ENCODE results near the gene CCDC175.

CCDC175 gene

DNA sequence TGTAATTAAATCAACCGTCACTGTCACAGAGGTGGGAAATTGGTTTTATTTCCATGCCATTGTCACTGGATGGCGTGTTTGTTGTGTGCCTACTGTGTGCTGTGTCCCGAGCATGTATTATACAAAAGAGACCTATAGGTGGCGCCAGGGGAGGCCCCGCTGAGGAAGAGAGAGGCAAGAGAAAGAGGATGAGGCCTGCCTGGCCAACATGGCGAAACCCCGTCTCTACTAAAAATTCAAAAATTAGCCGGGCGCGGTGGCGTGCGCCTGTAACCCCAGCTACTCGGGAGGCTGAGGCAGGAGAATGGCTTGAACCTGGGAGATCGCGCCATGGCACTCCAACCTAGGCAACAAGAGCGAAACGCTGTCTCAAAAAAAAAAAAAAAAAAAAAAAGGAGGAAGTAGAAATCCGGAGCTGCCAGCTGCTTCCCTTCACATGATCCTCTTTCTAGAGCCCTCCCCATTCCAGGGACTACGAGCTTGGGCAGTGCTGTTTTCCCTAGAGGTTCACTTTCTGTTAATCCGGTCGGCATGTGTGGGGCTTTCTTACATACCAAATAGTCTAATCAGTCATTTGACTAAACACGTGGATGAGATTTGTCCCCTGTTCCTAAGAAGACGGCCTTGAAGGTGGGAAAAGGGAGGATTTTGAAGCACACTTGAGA, 6.4 kb upstream of the CCDC175 start:
- no peaks in the 10 kb centered on the region for H3K36me3 ChIP-seq (ENCODE audit: insufficient read depth, low read depth, low read length)
- H3K27ac ChIP-seq (ENCODE audit: low read length): no peak overlapping the region
- no peaks in the 10 kb centered on the region for H3K9me3 ChIP-seq (ENCODE audit: insufficient read depth, low read depth, low read length)
- H3K4me1 ChIP-seq (ENCODE audit: insufficient read depth, low read length): no peaks in the 10 kb centered on the region
- H3K4me3 ChIP-seq (ENCODE audit: low read length): no peak overlapping the region
- H3K9ac ChIP-seq (ENCODE audit: low read depth, low read length): no peak overlapping the region
- H3K27me3 ChIP-seq (ENCODE audit: insufficient read depth, low read length): no peaks in the 10 kb centered on the region

- no peak overlapping the region for H3K4me3 ChIP-seq (ENCODE audit: low read length)
- no peaks in the 10 kb centered on the region for H3K9me3 ChIP-seq (ENCODE audit: insufficient read depth, low read depth, low read length)
Measured at GRCh38 chr14:59582161-59582560, 5.5 kb upstream of the CCDC175 start.

DNA sequence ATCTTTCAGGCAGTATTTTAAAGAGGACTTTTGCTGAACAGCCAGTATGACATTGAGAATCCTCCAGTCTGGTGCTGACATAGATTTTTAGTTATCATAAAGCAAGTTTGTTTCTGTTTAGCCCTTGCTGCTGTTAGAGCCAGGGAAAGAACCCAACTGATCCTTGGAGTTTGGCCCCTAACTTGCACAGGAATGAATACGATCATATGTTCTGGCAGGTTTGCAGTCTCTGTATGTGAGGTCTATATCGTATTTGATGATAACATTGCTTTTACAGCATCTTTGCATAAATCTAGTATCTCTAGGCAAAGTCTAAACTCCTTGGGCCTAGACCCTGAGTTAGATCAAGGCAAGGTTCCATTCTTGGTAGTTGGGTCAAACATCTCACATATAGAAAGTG, 4.3 kb upstream of the CCDC175 start:
- Histone ChIP-seq H3K27me3 (ENCODE audit: insufficient read depth, low read length) (0 out of 2 replicates have a peak, but pooled peaks cover 3% of the 10 kb centered on the region), H3K9me3 (ENCODE audit: insufficient read depth, low read depth, low read length) (no peaks in the 10 kb centered on the region), H3K27ac (ENCODE audit: low read length) (no peak overlapping the region), H3K36me3 (ENCODE audit: insufficient read depth, low read depth, low read length) (no peaks in the 10 kb centered on the region), H3K4me3 (ENCODE audit: low read length) (no peak overlapping the region), H3K9ac (ENCODE audit: low read depth, low read length) (no peak overlapping the region), H3K4me1 (ENCODE audit: insufficient read depth, low read length) (no peaks in the 10 kb centered on the region)

More at GRCh38 chr14:59582161-59582560, 5.5 kb upstream of the CCDC175 start:
- Histone ChIP-seq H3K27me3 (ENCODE audit: insufficient read depth, low read length) (no peaks in the 10 kb centered on the region), H3K4me1 (ENCODE audit: insufficient read depth, low read length) (no peaks in the 10 kb centered on the region), H3K27ac (ENCODE audit: low read length) (no peak overlapping the region), H3K9ac (ENCODE audit: low read depth, low read length) (no peak overlapping the region), H3K36me3 (ENCODE audit: insufficient read depth, low read depth, low read length) (no peaks in the 10 kb centered on the region)

GRCh38 chr14:59570122-59570521, 6.5 kb downstream of the CCDC175 start:
- H3K36me3 ChIP-seq (ENCODE audit: insufficient read depth, low read depth, low read length): no peaks in the 10 kb centered on the region
- H3K27me3 ChIP-seq (ENCODE audit: insufficient read depth, low read length): no peaks in the 10 kb centered on the region
- no peaks in the 10 kb centered on the region for H3K9me3 ChIP-seq (ENCODE audit: insufficient read depth, low read depth, low read length)
- H3K4me1 ChIP-seq (ENCODE audit: insufficient read depth, low read length): peaks cover 14% of the 10 kb centered on the region; the same call in 1 of the 2 replicates
- H3K27ac ChIP-seq (ENCODE audit: low read length): no peak overlapping the region
- no peak overlapping the region for H3K9ac ChIP-seq (ENCODE audit: low read depth, low read length)
- no peak overlapping the region for H3K4me3 ChIP-seq (ENCODE audit: low read length)

DNA sequence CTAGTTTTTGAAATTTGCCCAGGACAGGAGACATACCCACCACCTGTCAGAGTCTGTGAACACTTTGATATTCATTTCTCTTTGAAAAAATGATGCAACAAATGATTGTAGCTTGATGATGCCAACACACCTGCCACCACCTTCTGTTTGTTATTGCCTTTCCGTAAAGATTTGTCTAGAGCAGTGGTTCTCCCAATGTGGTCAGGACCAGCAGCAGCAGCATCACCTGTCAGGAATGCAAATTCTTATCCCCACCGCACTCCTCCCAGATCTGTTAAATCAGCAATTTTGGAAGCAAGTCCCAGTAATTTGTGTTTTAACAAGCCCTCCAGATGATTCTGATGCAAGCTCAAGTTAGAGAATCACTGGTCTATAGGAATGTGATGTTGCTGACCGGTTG, 9.9 kb downstream of the CCDC175 start:
- Histone ChIP-seq H3K4me1 (ENCODE audit: insufficient read depth, low read length) (peaks cover 22% of the 10 kb centered on the region; the same call in 1 of the 2 replicates), H3K9me3 (ENCODE audit: insufficient read depth, low read depth, low read length) (no peaks in the 10 kb centered on the region), H3K27ac (ENCODE audit: low read length) (no peak overlapping the region), H3K4me3 (ENCODE audit: low read length) (no peak overlapping the region), H3K9ac (ENCODE audit: low read depth, low read length) (no peak overlapping the region), H3K36me3 (ENCODE audit: insufficient read depth, low read depth, low read length) (no peaks in the 10 kb centered on the region), H3K27me3 (ENCODE audit: insufficient read depth, low read length) (no peaks in the 10 kb centered on the region)

GRCh38 chr14:59566296-59566695, 10.3 kb downstream of the CCDC175 start:
- Histone ChIP-seq H3K27me3 (ENCODE audit: insufficient read depth, low read length) (no peaks in the 10 kb centered on the region), H3K4me1 (ENCODE audit: insufficient read depth, low read length) (peaks cover 22% of the 10 kb centered on the region; the same call in 1 of the 2 replicates), H3K27ac (ENCODE audit: low read length) (no peak overlapping the region), H3K36me3 (ENCODE audit: insufficient read depth, low read depth, low read length) (no peaks in the 10 kb centered on the region), H3K4me3 (ENCODE audit: low read length) (no peak overlapping the region), H3K9me3 (ENCODE audit: insufficient read depth, low read depth, low read length) (no peaks in the 10 kb centered on the region), H3K9ac (ENCODE audit: low read depth, low read length) (no peak overlapping the region)

DNA sequence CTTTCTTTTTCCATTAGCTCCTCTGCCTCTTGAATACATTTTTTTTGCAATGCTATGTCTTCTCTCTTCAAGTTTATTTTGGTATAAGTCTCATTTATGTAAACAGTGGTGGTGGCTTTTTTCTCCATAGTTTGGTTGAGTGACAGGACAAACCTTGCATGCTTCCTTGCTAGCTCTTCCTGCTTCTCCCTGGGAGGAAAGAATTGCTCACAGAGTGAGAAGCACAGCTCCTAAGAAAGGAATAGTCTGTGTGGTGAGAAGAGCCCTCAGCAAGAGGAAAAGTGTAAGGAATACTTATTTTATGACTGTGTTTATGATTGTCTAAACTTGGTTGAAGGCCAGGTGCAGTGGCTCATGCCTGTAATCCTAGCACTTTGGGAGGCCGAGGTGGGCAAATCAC, 11.5 kb downstream of the CCDC175 start:
- H3K36me3 ChIP-seq (ENCODE audit: insufficient read depth, low read depth, low read length): no peaks in the 10 kb centered on the region
- no peaks in the 10 kb centered on the region for H3K27me3 ChIP-seq (ENCODE audit: insufficient read depth, low read length)
- no peak overlapping the region for H3K9ac ChIP-seq (ENCODE audit: low read depth, low read length)
- H3K4me3 ChIP-seq (ENCODE audit: low read length): no peak overlapping the region
- H3K4me1 ChIP-seq (ENCODE audit: insufficient read depth, low read length): peaks cover 22% of the 10 kb centered on the region; the same call in 1 of the 2 replicates
- no peaks in the 10 kb centered on the region for H3K9me3 ChIP-seq (ENCODE audit: insufficient read depth, low read depth, low read length)
- no peak overlapping the region for H3K27ac ChIP-seq (ENCODE audit: low read length)

DNA sequence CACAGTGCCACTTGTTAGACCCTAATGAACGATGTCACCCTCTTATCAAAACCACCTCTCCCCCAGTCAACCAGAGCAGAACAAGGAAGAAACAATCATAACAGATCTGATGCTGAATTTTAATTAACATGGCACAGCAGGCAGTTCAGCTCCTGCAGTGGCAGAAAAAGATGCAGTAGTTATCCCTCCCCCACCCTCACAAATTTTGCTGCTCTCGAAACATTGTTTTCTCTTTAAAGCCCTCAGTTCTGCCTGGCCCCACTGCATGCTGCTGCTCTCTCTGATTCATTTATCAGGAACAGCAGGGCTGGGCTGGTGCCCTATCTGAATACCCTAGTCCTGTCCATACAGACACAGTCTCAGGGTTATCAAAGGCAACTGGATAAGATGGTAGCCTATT, 12.2 kb downstream of the CCDC175 start:
- H3K4me3 ChIP-seq (ENCODE audit: low read length): no peak overlapping the region
- H3K27me3 ChIP-seq (ENCODE audit: insufficient read depth, low read length): no peaks in the 10 kb centered on the region
- peaks cover 22% of the 10 kb centered on the region; the same call in 1 of the 2 replicates for H3K4me1 ChIP-seq (ENCODE audit: insufficient read depth, low read length)
- no peaks in the 10 kb centered on the region for H3K9me3 ChIP-seq (ENCODE audit: insufficient read depth, low read depth, low read length)
- H3K9ac ChIP-seq (ENCODE audit: low read depth, low read length): no peak overlapping the region
- no peaks in the 10 kb centered on the region for H3K36me3 ChIP-seq (ENCODE audit: insufficient read depth, low read depth, low read length)
- H3K27ac ChIP-seq (ENCODE audit: low read length): no peak overlapping the region

DNA sequence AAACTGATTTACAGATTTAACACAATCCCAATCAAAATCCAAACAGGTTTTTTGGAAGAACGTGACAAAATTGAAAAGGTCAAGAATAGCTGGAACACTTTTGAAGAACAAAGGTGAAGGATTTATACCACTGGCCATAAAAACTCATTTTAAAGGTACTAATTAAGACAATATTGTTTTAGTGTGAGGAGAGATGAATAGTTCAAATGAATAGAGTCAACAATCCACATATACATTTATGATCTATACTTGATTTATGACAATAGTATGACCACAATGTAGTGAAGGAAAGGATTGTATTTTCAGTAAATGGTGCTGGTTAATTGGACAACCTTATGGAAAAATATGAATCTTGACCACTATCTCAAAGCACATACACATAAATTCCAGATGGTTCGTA, 29.3 kb downstream of the CCDC175 start:
- peaks cover 16% of the 10 kb centered on the region; the same call in 1 of the 2 replicates for H3K9me3 ChIP-seq (ENCODE audit: insufficient read depth, low read depth, low read length)
- no peaks in the 10 kb centered on the region for H3K4me1 ChIP-seq (ENCODE audit: insufficient read depth, low read length)
- no peak overlapping the region for H3K27ac ChIP-seq (ENCODE audit: low read length)
- H3K27me3 ChIP-seq (ENCODE audit: insufficient read depth, low read length): no peaks in the 10 kb centered on the region
- H3K4me3 ChIP-seq (ENCODE audit: low read length): no peak overlapping the region
- no peak overlapping the region for H3K9ac ChIP-seq (ENCODE audit: low read depth, low read length)
- no peaks in the 10 kb centered on the region for H3K36me3 ChIP-seq (ENCODE audit: insufficient read depth, low read depth, low read length)

DNA sequence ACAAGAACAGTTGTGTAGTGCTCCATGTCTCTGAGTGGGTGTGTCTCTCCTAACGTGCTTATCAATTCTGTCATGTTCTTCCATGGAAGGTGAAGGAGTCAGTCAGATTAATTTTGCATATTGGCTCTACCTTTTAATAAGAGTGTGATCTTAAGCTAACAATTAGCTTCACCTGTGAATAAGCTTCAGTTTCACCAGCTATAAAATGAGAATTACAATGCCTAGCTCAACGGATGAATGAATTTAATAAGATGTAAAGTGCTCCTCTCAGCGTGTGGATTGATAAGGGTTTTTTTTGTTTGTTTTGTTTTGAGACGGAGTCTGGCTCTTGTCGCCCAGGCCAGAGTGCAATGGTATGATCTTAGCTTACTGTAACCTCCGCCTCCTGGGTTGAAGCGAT, 32.7 kb downstream of the CCDC175 start:
- no peaks in the 10 kb centered on the region for H3K4me1 ChIP-seq (ENCODE audit: insufficient read depth, low read length)
- no peak overlapping the region for H3K4me3 ChIP-seq (ENCODE audit: low read length)
- no peak overlapping the region for H3K27ac ChIP-seq (ENCODE audit: low read length)
- no peaks in the 10 kb centered on the region for H3K27me3 ChIP-seq (ENCODE audit: insufficient read depth, low read length)
- H3K9me3 ChIP-seq (ENCODE audit: insufficient read depth, low read depth, low read length): no peaks in the 10 kb centered on the region
- H3K9ac ChIP-seq (ENCODE audit: low read depth, low read length): no peak overlapping the region
- no peaks in the 10 kb centered on the region for H3K36me3 ChIP-seq (ENCODE audit: insufficient read depth, low read depth, low read length)

GRCh38 chr14:59541731-59542130, 34.9 kb downstream of the CCDC175 start:
- Histone ChIP-seq H3K36me3 (ENCODE audit: insufficient read depth, low read depth, low read length) (no peaks in the 10 kb centered on the region), H3K27me3 (ENCODE audit: insufficient read depth, low read length) (no peaks in the 10 kb centered on the region), H3K4me1 (ENCODE audit: insufficient read depth, low read length) (no peaks in the 10 kb centered on the region), H3K4me3 (ENCODE audit: low read length) (no peak overlapping the region), H3K9ac (ENCODE audit: low read depth, low read length) (no peak overlapping the region), H3K9me3 (ENCODE audit: insufficient read depth, low read depth, low read length) (no peaks in the 10 kb centered on the region), H3K27ac (ENCODE audit: low read length) (no peak overlapping the region)

- Histone ChIP-seq H3K4me1 (ENCODE audit: insufficient read depth, low read length) (no peaks in the 10 kb centered on the region), H3K36me3 (ENCODE audit: insufficient read depth, low read depth, low read length) (no peaks in the 10 kb centered on the region), H3K9ac (ENCODE audit: low read depth, low read length) (no peak overlapping the region), H3K27me3 (ENCODE audit: insufficient read depth, low read length) (no peaks in the 10 kb centered on the region), H3K27ac (ENCODE audit: low read length) (no peak overlapping the region), H3K9me3 (ENCODE audit: insufficient read depth, low read depth, low read length) (no peaks in the 10 kb centered on the region), H3K4me3 (ENCODE audit: low read length) (no peak overlapping the region)
Measured at GRCh38 chr14:59540852-59541251, 35.8 kb downstream of the CCDC175 start.

Data from iPS-20b (cell line).